Liver (tissue), 9 donors: ENCODE measurements around the gene EZH1. TPM values are rescaled to one million over a fixed set of nuclear protein-coding genes. Genes with fewer than 3 reads are reported as not detected.

ENCODE experiments used
- DNase-seq: peaks from one replicate; pipeline ENCODE4 v3.0.0-alpha.2; 2017; ENCODE audit warnings: low spot score
- H3K27ac ChIP-seq, 2 donors: one replicate each; pipeline ENCODE4 v1.7.0; 2013; ENCODE audit warnings: inconsistent platforms in 2 of 2, low read length in 2 of 2, control low read depth in 1 of 2, low read depth in 1 of 2, mild to moderate bottlenecking in 1 of 2
- H3K27me3 ChIP-seq, 4 donors: one replicate each; pipeline versions ENCODE4 v1.6.1 to v1.7.0; 2013; ENCODE audit warnings: low read length in 3 of 4, inconsistent platforms in 1 of 4, mild to moderate bottlenecking in 1 of 4, moderate library complexity in 1 of 4; ENCODE audit not compliant: control insufficient read depth in 4 of 4, insufficient read depth in 4 of 4
- H3K36me3 ChIP-seq, 4 donors: one replicate each; pipeline versions ENCODE4 v1.6.1 to v1.7.0; 2013; ENCODE audit warnings: low read length in 3 of 4, mild to moderate bottlenecking in 3 of 4, low read depth in 1 of 4, moderate library complexity in 1 of 4; ENCODE audit not compliant: control insufficient read depth in 4 of 4, insufficient read depth in 3 of 4
- H3K4me1 ChIP-seq, 4 donors: one replicate each; pipeline versions ENCODE4 v1.6.1 to v1.7.0; 2013; ENCODE audit warnings: low read length in 3 of 4, mild to moderate bottlenecking in 3 of 4, moderate library complexity in 1 of 4; ENCODE audit not compliant: control insufficient read depth in 4 of 4, insufficient read depth in 4 of 4
- H3K4me3 ChIP-seq, 3 donors: one replicate each; pipeline versions ENCODE4 v1.6.1 to v1.7.0; 2013; ENCODE audit warnings: low read length in 3 of 3, control low read depth in 1 of 3, low read depth in 1 of 3, mild to moderate bottlenecking in 1 of 3
- H3K9ac ChIP-seq, 2 donors: one replicate each; pipeline ENCODE4 v1.7.0; 2013; ENCODE audit warnings: low read length in 2 of 2, mild to moderate bottlenecking in 2 of 2, moderate library complexity in 2 of 2, control low read depth in 1 of 2, low read depth in 1 of 2
- H3K9me3 ChIP-seq, 4 donors: one replicate each; pipeline versions ENCODE4 v1.6.1 to v1.7.0; 2013; ENCODE audit warnings: low read length in 3 of 4; ENCODE audit not compliant: control insufficient read depth in 4 of 4
- EGR1 ChIP-seq, 2 donors: IDR thresholded peaks; 2 replicates each; pipeline ENCODE4 v1.6.1; 2016 to 2018; ENCODE audit warnings: antibody characterized with exemption in 2 of 2, low read depth in 2 of 2
- FOXA1 ChIP-seq: IDR thresholded peaks from 2 replicates; pipeline ENCODE4 v1.6.1; 2016; ENCODE audit warnings: antibody characterized with exemption
- FOXA2 ChIP-seq: IDR thresholded peaks from 2 replicates; pipeline ENCODE4 v1.6.1; 2016; ENCODE audit warnings: antibody characterized with exemption
- GABPA ChIP-seq, 2 donors: IDR thresholded peaks in 1 of 2; conservative IDR thresholded peaks in 1 of 2; 2 replicates each; pipeline ENCODE4 v1.6.1; 2016; ENCODE audit warnings: antibody characterized with exemption in 2 of 2, mild to moderate bottlenecking in 1 of 2, moderate library complexity in 1 of 2
- HNF4A ChIP-seq, 2 donors: conservative IDR thresholded peaks; 2 replicates each; pipeline ENCODE4 v1.6.1; 2016; ENCODE audit warnings: antibody characterized with exemption in 2 of 2, mild to moderate bottlenecking in 2 of 2
- HNF4G ChIP-seq: IDR thresholded peaks from 2 replicates; pipeline ENCODE4 v1.6.1; 2016; ENCODE audit warnings: antibody characterized with exemption
- NR2F2 ChIP-seq: IDR thresholded peaks from 2 replicates; pipeline ENCODE4 v1.6.1; 2016; ENCODE audit warnings: antibody characterized with exemption
- RAD21 ChIP-seq, 2 donors: IDR thresholded peaks; 2 replicates each; pipeline ENCODE4 v1.6.1; 2016; ENCODE audit warnings: antibody characterized with exemption in 2 of 2, mild to moderate bottlenecking in 2 of 2
- RXRA ChIP-seq, 2 donors: IDR thresholded peaks; 2 replicates each; pipeline ENCODE4 v1.6.1; 2017 to 2018; ENCODE audit warnings: antibody characterized with exemption in 2 of 2, mild to moderate bottlenecking in 1 of 2
- SP1 ChIP-seq: IDR thresholded peaks from 2 replicates; pipeline ENCODE4 v1.6.1; 2018; ENCODE audit warnings: antibody characterized with exemption, mild to moderate bottlenecking
- TAF1 ChIP-seq: conservative IDR thresholded peaks from 2 replicates; pipeline ENCODE4 v1.6.1; 2016; ENCODE audit warnings: antibody characterized with exemption, mild to moderate bottlenecking
- WGBS: extraction: QIAGEN DNeasy Blood & Tissue Kit; methylation state at CpG from one replicate; pipeline ENCODE4 v1.1.7; 2013; 5-methylcytosine and 5-hydroxymethylcytosine counted together
- polyA plus RNA-seq, 2 donors: library from polyadenylated mRNA; stranded (reverse) in 1 of 2; unstranded in 1 of 2; fragments of 200-250 nt in 1 of 2; fragments of >200 nt in 1 of 2; fragmentation: Nextera tagmentation in 1 of 2; extraction: Ambion mirVana in 1 of 2; gene quantifications; one replicate each; pipeline versions ENCODE4 v1.2.1 to v1.2.3, GENCODE V29; 2013 to 2015
- total RNA-seq, 2 donors: library from RNA; depleted of rRNA; stranded (reverse); fragments of >200 nt; gene quantifications; one replicate each; pipeline ENCODE4 v1.2.3, GENCODE V29; 2014
- TF ChIP-seq, protein P1 (sequence below): IDR thresholded peaks from 2 replicates; pipeline ENCODE4 v1.6.1; 2016; ENCODE audit warnings: antibody characterized with exemption
- TF ChIP-seq, protein P2 (sequence below): IDR thresholded peaks from 2 replicates; pipeline ENCODE4 v1.6.1; 2016; ENCODE audit warnings: antibody characterized with exemption
- TF ChIP-seq, protein P3 (sequence below): IDR thresholded peaks from 2 replicates; pipeline ENCODE4 v1.6.1; 2016; ENCODE audit warnings: antibody characterized with exemption
- donor health status: healthy.
- donor health status: healthy.
- donor health status: healthy.
- donor health status: healthy.
- donor health status: healthy.

The EZH1 gene
- total and polyA plus RNA-seq, 4 donors: 4.3 to 18.3 (median 10.9) TPM

DNA sequence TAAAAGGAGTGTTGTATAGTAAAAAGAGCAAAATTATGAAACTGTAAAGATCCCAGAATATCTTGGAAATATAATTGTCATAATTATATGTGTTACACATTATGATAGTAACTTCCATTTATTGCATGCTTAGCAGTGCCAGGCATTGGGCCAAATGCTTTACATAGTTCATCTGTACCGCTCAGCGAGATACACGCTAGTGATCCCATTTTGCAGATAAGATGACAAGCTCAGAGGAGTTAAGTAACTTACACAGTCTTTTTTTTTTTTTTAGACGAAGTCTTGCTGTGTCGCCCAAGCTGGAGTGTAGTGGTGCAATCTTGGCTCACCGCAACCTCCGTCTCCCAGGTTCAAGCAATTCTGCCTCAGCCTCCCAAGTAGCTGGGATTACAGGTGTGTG, 6.8 kb upstream of the EZH1 start:
- H3K36me3 ChIP-seq: no peaks in the 10 kb centered on the region
- peaks cover 9 to 26% (median 20%) of the 10 kb centered on the region in 4 donors for H3K4me1 ChIP-seq
- TF ChIP-seq GABPA (IDR thresholded peaks at IDR 0.05 in 1 of 2, conservative IDR thresholded peaks at IDR 0.05 in 1 of 2) (no peak), SP1 (no peak), FOXA1 (no peak), HNF4A (conservative IDR thresholded peaks at IDR 0.05) (no peak), RAD21 (IDR thresholded peaks at IDR 0.05) (no peak), FOXA2 (no peak), HNF4G (no peak), EGR1 (IDR thresholded peaks at IDR 0.05; ENCODE audit: low read depth in 2 of 2) (no peak), NR2F2 (no peak)
- TF ChIP-seq, protein P1, sequence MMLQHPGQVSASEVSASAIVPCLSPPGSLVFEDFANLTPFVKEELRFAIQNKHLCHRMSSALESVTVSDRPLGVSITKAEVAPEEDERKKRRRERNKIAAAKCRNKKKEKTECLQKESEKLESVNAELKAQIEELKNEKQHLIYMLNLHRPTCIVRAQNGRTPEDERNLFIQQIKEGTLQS: no peak
- TF ChIP-seq, protein P2, sequence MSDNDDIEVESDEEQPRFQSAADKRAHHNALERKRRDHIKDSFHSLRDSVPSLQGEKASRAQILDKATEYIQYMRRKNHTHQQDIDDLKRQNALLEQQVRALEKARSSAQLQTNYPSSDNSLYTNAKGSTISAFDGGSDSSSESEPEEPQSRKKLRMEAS: no peak
- no peak overlapping the region for H3K27ac ChIP-seq
- no peak for DNase-seq
- H3K9ac ChIP-seq: no peak overlapping the region
- no peak overlapping the region for H3K4me3 ChIP-seq
- no peaks in the 10 kb centered on the region for H3K27me3 ChIP-seq
- no peaks in the 10 kb centered on the region for H3K9me3 ChIP-seq
- 83% methylated on average over 7 of the region's 7 CpGs for WGBS

DNA sequence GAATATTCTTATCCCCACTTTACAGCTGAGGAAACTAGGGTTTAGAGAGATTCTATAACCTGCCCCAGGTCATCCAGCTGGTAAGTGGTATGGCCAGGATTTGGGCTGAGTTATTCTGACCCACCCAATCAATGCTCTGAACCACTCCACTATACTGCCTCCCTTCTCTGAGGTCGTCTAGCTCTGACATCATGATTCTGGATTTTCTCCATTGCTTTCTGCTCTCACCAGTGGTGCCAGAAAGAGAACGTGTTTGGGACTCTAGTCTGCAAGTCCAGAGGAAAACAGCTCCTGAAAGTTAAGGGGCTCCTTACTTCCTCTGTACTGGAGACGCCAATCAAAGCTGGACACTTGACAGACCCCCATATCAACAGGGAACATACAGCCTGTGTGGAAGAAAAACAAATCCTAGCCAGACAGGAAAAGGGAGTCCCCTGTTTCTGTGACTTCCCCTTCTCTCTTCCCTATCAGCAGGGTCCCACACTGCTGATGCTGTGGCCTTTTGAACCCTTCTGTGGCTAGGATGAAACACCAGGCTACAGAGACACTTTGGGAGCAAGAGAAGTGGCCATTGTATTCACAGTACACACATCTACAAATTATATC, 6.0 kb upstream of the EZH1 start:
- Histone ChIP-seq H3K9me3 (no peaks in the 10 kb centered on the region), H3K9ac (no peak overlapping the region), H3K27ac (no peak overlapping the region), H3K27me3 (no peaks in the 10 kb centered on the region), H3K4me1 (peaks cover 9 to 26% (median 20%) of the 10 kb centered on the region in 4 donors), H3K36me3 (no peaks in the 10 kb centered on the region), H3K4me3 (no peak overlapping the region)
- TF ChIP-seq TAF1 (no peak), SP1 (peak; percentile 32), RXRA (IDR thresholded peaks at IDR 0.05) (peak in 1 of 2 donors; percentile 21), EGR1 (IDR thresholded peaks at IDR 0.05; ENCODE audit: low read depth in 2 of 2) (peak in 1 of 2 donors; percentile 14), GABPA (IDR thresholded peaks at IDR 0.05 in 1 of 2, conservative IDR thresholded peaks at IDR 0.05 in 1 of 2) (no peak), NR2F2 (peak; percentile 94)
- TF ChIP-seq, protein P2: no peak
- DNase-seq: no peak
- WGBS: 57% methylated on average over 3 of the region's 3 CpGs

DNA sequence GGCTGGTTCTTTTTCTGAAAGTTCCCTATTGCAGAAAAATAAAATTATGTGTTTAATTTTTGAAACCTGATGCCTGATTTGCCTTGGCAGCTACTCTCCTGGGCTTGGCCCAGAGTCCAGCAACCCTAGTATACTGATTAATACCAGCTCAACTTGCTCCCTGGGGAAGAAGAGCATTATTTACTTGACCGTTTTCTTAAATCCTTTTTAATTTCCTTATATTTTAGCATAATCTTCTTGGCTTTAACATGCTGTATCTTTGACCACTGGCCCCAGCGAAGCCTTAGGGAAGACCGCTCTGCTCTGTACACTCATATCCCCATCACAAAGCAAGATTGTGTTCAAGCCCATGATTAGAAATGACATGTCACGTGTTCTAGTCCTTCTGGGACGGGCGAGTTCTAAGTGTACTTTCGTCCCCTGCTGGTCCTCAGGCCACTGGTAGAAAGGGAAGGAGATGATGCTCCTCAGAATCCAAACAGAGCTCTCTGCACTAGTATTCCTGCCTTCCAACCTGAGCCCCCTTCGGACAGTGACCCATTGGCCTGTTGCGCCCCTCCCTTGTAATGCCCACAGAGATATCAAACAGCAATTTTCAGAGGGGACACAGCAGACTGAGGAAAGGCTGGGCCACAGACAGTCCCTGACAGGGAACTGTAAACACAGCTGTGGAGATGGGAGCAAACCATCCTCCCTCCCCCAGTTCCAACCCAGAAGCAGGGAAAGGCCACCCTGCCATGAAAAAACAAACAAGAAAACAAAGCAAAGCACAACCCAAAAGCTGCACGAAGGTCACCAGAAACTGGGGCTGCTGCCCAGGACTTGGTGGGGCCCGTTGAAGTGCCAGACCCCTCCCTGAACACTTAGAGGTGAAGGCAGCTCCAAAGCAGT, 4.3 kb upstream of the EZH1 start:
- DNase-seq: no peak
- no peaks in the 10 kb centered on the region for H3K9me3 ChIP-seq
- H3K36me3 ChIP-seq: no peaks in the 10 kb centered on the region
- TF ChIP-seq, protein P3, sequence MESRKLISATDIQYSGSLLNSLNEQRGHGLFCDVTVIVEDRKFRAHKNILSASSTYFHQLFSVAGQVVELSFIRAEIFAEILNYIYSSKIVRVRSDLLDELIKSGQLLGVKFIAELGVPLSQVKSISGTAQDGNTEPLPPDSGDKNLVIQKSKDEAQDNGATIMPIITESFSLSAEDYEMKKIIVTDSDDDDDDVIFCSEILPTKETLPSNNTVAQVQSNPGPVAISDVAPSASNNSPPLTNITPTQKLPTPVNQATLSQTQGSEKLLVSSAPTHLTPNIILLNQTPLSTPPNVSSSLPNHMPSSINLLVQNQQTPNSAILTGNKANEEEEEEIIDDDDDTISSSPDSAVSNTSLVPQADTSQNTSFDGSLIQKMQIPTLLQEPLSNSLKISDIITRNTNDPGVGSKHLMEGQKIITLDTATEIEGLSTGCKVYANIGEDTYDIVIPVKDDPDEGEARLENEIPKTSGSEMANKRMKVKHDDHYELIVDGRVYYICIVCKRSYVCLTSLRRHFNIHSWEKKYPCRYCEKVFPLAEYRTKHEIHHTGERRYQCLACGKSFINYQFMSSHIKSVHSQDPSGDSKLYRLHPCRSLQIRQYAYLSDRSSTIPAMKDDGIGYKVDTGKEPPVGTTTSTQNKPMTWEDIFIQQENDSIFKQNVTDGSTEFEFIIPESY: no peak
- TF ChIP-seq NR2F2 (no peak), RXRA (IDR thresholded peaks at IDR 0.05) (peak in 1 of 2 donors; percentile 7), SP1 (peak; percentile 34)
- no peak overlapping the region for H3K4me3 ChIP-seq
- H3K9ac ChIP-seq: no peak overlapping the region
- H3K27me3 ChIP-seq: no peaks in the 10 kb centered on the region
- H3K4me1 ChIP-seq: peaks cover 11 to 33% (median 25%) of the 10 kb centered on the region in 4 donors
- 53% methylated on average over 11 of the region's 11 CpGs for WGBS
- peak overlapping the region in 1 of 2 donors; percentile 28 for H3K27ac ChIP-seq
